Peyer's patch (tissue), 4 donors: ENCODE results near the gene ZBTB7C. TPM values are rescaled to one million over a fixed set of nuclear protein-coding genes. Genes with fewer than 3 reads are reported as not detected.
A peak's percentile ranks its signal among the peaks of the same experiment; 100 is the strongest.

Source experiments
- DNase-seq, 3 donors: peaks; one replicate each; pipeline ENCODE4 v3.0.0-alpha.2; 2017 to 2019
- H3K27ac ChIP-seq, 4 donors: fragments of 200-600 bp; sonication (generic); one replicate each; pipeline ENCODE4 v1.5.1; 2016 to 2019
- H3K27me3 ChIP-seq, 2 donors: fragments of 200-600 bp; sonication (generic); one replicate each; pipeline ENCODE4 v1.5.1; 2019
- H3K36me3 ChIP-seq, 3 donors: fragments of 200-600 bp; sonication (generic); one replicate each; pipeline ENCODE4 v1.5.1; 2016 to 2019
- H3K4me1 ChIP-seq, 4 donors: fragments of 200-600 bp; sonication (generic); one replicate each; pipeline ENCODE4 v1.5.1; 2016 to 2019
- H3K4me3 ChIP-seq, 4 donors: fragments of 200-600 bp; sonication (generic); 1 replicate in 3 of 4; 2 replicates in 1 of 4; pipeline ENCODE4 v1.5.1; 2016 to 2019; ENCODE audit warnings: mild to moderate bottlenecking in 1 of 4
- H3K9me3 ChIP-seq, 4 donors: fragments of 200-600 bp; sonication (generic); one replicate each; pipeline ENCODE4 v1.5.1; 2016 to 2019; ENCODE audit warnings: mild to moderate bottlenecking in 1 of 4
- CTCF ChIP-seq, 6 experiments: fragments of 450-650 bp in 4 of 6; fragments of 200-600 bp in 2 of 6; sonication (generic) in 1 of 6; IDR thresholded peaks; one replicate each; pipeline ENCODE4 v1.5.1; 2017 to 2019; ENCODE audit warnings: antibody characterized with exemption in 6 of 6, mild to moderate bottlenecking in 3 of 6, moderate library complexity in 1 of 6
- POLR2A ChIP-seq, 2 donors: fragments of 450-650 bp; IDR thresholded peaks; one replicate each; pipeline ENCODE4 v1.5.1; 2017; ENCODE audit warnings: antibody characterized with exemption in 2 of 2, mild to moderate bottlenecking in 2 of 2, moderate library complexity in 2 of 2
- total RNA-seq, 4 donors: library from RNA; depleted of rRNA; stranded (reverse); fragments of >200 nt; gene quantifications; one replicate each; pipeline ENCODE4 v1.1.0, GENCODE V29; 2016

The ZBTB7C gene
- total RNA-seq, 4 donors from 2014 or later = 10.5 to 15.7 (median 14.2) TPM

DNA sequence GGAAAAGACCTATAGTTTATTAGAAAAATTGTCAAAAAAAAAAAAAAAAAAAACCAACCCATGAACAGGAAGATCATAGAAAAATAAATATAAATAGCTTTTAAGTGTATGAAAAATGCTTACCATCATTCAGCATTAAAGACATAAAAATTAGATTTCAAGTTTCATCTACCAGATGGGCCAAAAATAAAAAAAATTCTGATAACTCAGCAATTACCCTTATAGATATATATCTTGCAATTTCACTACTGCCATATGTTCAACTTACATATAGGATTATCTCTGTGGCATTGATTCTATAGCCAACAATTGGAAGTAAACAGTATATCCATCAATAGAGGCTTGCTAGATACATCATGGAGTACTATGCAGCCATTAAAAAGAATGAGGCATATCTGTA lies 352.2 kb downstream of the ZBTB7C start:
- DNase-seq = no peak
- no peak overlapping the region for H3K4me3 ChIP-seq
- no peak overlapping the region for H3K27ac ChIP-seq
- H3K27me3 ChIP-seq = no peaks in the 10 kb centered on the region
- TF ChIP-seq CTCF (IDR thresholded peaks at IDR 0.05) (no peak), POLR2A (IDR thresholded peaks at IDR 0.05) (no peak)
- H3K4me1 ChIP-seq = peaks cover 0 to 19% (median 3%) of the 10 kb centered on the region in 4 donors
- no peaks in the 10 kb centered on the region for H3K9me3 ChIP-seq
- no peaks in the 10 kb centered on the region for H3K36me3 ChIP-seq

GRCh38 chr18:48055351-48055750 lies 353.8 kb downstream of the ZBTB7C start:
- no peaks in the 10 kb centered on the region for H3K36me3 ChIP-seq
- no peak overlapping the region for H3K27ac ChIP-seq
- no peak overlapping the region for H3K4me3 ChIP-seq
- no peaks in the 10 kb centered on the region for H3K27me3 ChIP-seq
- peaks cover 0 to 14% (median 0%) of the 10 kb centered on the region in 4 donors for H3K4me1 ChIP-seq
- no peaks in the 10 kb centered on the region for H3K9me3 ChIP-seq
- no peak for TF ChIP-seq POLR2A (IDR thresholded peaks at IDR 0.05)
- no peak for TF ChIP-seq CTCF (IDR thresholded peaks at IDR 0.05)
- DNase-seq = no peak

DNA sequence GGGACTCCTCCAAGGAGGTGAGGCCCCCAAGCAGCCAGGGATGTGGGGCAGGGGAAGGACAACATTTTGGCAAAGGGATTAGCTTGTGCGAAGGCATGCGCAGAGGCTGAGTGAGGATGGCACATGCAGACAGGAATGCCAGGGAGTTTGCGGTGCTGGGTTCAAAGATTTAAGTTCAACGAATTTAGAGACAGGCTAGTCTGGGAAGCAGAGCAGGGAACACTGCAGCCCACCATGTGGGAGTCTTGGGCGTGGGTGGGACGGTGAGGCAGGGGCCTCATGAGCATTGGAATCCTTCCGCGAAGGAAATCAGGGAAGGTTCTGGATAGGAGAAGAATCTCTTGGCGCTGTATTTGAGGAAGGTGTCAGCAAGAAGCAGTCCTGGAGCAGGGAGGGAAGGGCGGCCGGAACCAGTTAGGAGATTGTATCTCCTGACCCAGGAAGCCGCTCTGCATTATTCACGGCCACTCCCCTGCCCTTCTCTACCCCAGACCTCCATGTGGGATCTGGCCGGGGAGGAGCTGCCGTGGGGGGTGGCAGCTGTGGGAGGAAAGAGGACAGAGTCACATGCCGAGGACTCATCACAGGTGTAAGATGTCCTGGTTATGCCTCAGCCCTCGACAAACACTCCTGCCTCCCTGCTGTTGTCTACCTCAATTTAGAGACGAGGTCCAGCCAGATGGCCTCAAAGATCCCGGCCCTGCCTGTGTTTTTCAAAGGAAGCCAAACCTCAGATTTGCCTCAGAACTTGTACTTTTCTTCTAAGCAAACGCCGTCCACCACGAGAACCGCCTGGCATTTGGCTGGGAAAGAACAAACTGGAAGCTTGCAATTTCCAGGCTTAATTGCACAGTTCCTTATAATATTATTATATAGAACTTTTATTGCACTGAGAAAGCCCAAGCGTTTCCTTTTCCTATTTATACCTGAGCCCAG lies 355.0 kb downstream of the ZBTB7C start:
- H3K27me3 ChIP-seq = no peaks in the 10 kb centered on the region
- H3K27ac ChIP-seq = peak overlapping the region in 2 of 4 donors; percentile 35 to 66
- DNase-seq = peak in 2 of 3 donors; percentile 65 to 76
- TF ChIP-seq POLR2A (IDR thresholded peaks at IDR 0.05) (no peak), CTCF (IDR thresholded peaks at IDR 0.05) (no peak)
- H3K9me3 ChIP-seq = no peaks in the 10 kb centered on the region
- no peak overlapping the region for H3K4me3 ChIP-seq
- H3K4me1 ChIP-seq = peaks cover 0 to 15% (median 0%) of the 10 kb centered on the region in 4 donors
- no peaks in the 10 kb centered on the region for H3K36me3 ChIP-seq

- Histone ChIP-seq H3K27me3 (no peaks in the 10 kb centered on the region), H3K4me1 (peaks cover 0 to 15% (median 0%) of the 10 kb centered on the region in 4 donors)
- peak in 1 of 3 donors; percentile 15 for DNase-seq
These were observed 356.3 kb downstream of the ZBTB7C start for GRCh38 chr18:48052842-48053241.

More at GRCh38 chr18:48052842-48053241, 356.3 kb downstream of the ZBTB7C start:
- H3K36me3 ChIP-seq = no peaks in the 10 kb centered on the region
- TF ChIP-seq POLR2A (IDR thresholded peaks at IDR 0.05) (no peak), CTCF (IDR thresholded peaks at IDR 0.05) (no peak)
- H3K4me3 ChIP-seq = no peak overlapping the region
- no peaks in the 10 kb centered on the region for H3K9me3 ChIP-seq
- no peak overlapping the region for H3K27ac ChIP-seq
